Measurements from ENCODE around the gene KRTAP12-2.

GRCh38 chr21:44703731-44704635 lies 37.3 kb upstream of the KRTAP12-2 start:
- TF ChIP-seq EP300 (IDR thresholded peaks at IDR 0.05) (no peak), CTCF (IDR thresholded peaks at IDR 0.05) (no peak)
